GM19043 (cell line): Measurements from ENCODE around the gene CACNB2.
"Not testable (repeated sequence)": the region's sequence is repeated elsewhere in the genome, so short reads cannot be mapped to it uniquely, and the experiment has no call there.

Experiments
- ATAC-seq: cut with Tn5 transposase; IDR thresholded peaks from one replicate; pipeline ENCODE4 v1.9.1; 2021; ENCODE audit warnings: low read depth; ENCODE audit not compliant: unreplicated experiment

Gene CACNB2

DNA sequence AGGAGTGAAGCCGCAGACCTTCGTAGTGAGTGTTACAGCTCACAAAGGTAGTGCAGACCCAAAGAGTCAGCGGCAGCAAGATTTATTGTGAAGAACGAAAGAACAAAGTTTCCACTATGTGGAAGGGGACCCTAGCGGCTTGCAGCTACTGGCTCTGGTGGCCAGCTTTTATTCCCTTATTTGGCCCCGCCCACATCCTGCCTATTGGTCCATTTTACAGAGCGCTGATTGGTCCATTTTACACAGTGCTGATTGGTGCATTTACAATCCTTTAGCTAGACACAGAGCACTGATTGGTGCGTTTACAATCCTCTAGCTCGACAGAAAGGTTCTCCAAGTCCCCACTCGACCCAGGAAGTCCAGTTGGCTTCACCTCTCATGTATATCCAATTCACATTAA lies 446.4 kb downstream of the CACNB2 start:
- not testable (repeated sequence) for ATAC-seq

DNA sequence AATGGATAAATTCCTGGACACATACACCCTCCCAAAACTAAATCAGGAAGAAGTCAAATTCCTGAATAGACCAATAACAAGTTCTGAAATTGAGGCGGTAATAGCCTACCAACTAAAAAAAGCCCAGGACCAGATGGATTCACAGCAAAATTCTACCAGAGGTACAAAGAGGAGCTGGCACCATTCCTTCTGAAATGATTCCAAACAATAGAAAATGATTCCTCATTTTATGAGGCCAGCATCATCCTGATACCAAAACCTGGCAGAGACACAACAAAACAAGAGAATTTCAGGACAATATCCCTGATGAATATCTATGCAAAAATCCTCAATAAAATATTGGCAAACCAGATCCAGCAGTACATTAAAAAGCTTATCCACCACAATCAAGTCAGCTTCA lies 450.9 kb downstream of the CACNB2 start:
- not testable (repeated sequence) for ATAC-seq
